NCI-H526 treated with DMSO at 0.1 percent for 48 hours (cell line): ENCODE data around the gene B3GAT3.
A peak's percentile ranks its signal among the peaks of the same experiment; 100 is the strongest.
"Not testable (repeated sequence)": the region's sequence is repeated elsewhere in the genome, so short reads cannot be mapped to it uniquely, and the experiment has no call there.

Source experiments
- DNase-seq: peaks from one replicate; lab custom pipeline; 2025; lab: John Stamatoyannopoulos, UW

The B3GAT3 gene

GRCh38 chr11:62645946-62646824 lies 24.4 kb upstream of the B3GAT3 start, which contains the start of gene GANAB:
TSS of gene GANAB (minus strand) at chr11:62646613. CDS start at chr11:62646599, 14 bp downstream.
- peak; percentile 96 for DNase-seq

GRCh38 chr11:62645671-62645945 lies 23.8 kb upstream of the B3GAT3 start:
- no peak for DNase-seq

GRCh38 chr11:62644220-62644619 lies 22.4 kb upstream of the B3GAT3 start:
- no peak for DNase-seq

- no peak for DNase-seq
These were observed 10.7 kb upstream of the B3GAT3 start for GRCh38 chr11:62632492-62632891.

GRCh38 chr11:62627713-62628112 lies 5.9 kb upstream of the B3GAT3 start:
- DNase-seq, result no peak

GRCh38 chr11:62622476-62623089 lies 797 bp upstream of the B3GAT3 start:
- DNase-seq, result no peak

- no peak for DNase-seq
These were observed 689 bp downstream of the B3GAT3 start for GRCh38 chr11:62621027-62621566.

GRCh38 chr11:62616957-62617356 lies 4.8 kb downstream of the B3GAT3 start:
- not testable (repeated sequence) for DNase-seq

DNA sequence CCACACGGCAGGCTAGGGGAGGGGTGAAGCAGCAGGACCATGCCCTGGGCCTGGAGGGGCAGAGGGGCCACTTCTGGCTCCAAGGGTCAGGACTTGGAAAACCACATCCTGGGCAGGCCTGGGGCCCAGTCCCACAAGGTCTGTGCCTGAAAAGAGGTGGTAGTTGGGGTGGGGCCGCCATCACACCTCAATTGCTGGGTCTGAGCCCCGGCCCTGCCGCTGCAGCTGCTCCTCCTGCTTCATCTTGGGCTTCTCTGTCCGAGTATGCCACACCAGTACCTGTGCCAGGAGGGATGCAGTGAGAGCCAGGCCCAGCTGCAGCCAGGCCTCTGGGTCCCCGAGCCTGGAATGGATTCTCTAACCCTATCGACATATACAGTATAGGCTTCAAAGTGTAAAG lies 6.3 kb downstream of the B3GAT3 start:
- DNase-seq, result no peak

DNA sequence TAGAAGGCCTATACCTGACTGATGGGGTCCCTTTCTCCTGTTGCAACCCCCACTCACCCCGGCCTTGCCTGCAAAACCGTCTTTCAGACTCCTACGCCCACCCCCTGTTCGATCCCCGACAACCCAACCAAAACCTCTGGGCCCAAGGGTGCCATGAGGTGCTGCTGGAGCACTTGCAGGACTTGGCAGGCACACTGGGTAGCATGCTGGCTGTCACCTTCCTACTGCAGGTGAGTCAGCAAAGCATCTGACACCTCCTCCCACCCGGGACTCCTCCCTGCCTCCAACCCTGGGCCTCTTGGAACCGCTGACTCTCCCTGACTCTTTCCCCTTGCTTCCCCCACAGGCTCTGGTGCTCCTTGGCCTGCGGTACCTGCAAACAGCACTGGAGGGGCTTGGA lies 7.5 kb downstream of the B3GAT3 start:
- no peak for DNase-seq

GRCh38 chr11:62613291-62613778 lies 8.5 kb downstream of the B3GAT3 start:
- no peak for DNase-seq

- DNase-seq, result peak; percentile 46
These were observed 9.2 kb downstream of the B3GAT3 start, which contains the start of the genes EML3 and ROM1 for GRCh38 chr11:62612366-62613290. TSS of gene EML3 (minus strand) at chr11:62612775. CDS start at chr11:62612457, 318 bp downstream. TSS of gene ROM1 (plus strand) at chr11:62613257. CDS start at chr11:62613282, 25 bp downstream.

- peak; percentile 36 for DNase-seq
These were observed 10.0 kb downstream of the B3GAT3 start for GRCh38 chr11:62611705-62612365.

- no peak for DNase-seq
These were observed 10.7 kb downstream of the B3GAT3 start for GRCh38 chr11:62610814-62611704.

DNA sequence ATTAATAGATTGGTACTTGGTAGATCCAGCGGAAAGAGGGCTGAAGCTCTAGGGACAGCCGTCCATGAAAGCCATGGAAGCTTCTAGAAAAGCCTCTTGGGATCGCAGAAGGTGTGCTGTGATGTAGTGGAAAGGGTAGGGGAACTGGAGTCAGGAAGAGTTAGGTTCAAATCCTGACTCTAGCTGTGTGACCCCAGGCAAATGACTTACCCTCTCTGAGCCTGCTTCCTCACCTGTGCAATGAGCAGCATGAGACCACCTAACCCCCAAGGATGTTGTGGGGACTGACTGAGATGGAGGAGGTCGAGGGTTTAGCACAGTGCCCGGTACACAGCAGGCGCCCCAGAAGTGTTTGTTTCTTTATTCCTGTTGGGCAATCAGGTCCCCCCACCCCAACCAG lies 11.4 kb downstream of the B3GAT3 start:
- DNase-seq, result no peak

DNA sequence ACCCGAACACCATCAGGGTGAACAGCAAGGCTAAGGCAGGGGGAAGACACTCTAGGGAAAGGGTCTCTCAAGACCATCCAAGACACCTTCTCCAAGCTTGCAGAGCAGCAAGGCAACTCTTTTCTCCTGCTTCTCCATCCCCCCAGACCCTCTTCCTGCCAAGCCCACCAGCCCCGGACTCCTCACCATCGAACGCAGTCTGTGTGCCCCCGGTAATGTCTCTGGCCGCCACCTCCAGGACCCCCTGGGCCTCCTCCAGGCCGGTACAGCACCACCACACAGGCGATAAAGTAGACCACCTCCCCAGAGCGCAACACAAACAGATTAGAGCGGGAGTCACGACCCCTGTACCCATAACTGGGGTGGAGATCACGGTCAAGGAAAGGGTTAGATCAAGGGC lies 13.0 kb downstream of the B3GAT3 start:
- DNase-seq, result no peak

DNA sequence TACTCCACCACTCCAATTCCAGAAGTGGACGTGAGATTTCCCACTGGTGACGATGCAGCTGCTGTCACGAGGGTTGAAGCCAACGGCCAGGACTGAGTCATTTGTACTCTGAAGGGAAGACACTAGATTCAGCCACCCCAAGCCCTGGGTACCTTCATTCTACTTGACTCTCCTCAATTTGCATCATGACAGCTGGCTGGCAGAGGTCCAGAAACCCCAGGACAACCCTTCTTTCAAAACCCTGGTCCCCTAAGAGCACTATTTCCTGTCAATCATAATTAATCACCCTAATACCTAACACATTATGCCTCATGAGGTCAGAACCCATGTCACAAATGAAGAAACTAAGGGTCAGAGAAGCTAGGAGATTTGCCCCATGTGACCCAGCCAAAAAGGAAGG lies 14.1 kb downstream of the B3GAT3 start:
- no peak for DNase-seq

DNA sequence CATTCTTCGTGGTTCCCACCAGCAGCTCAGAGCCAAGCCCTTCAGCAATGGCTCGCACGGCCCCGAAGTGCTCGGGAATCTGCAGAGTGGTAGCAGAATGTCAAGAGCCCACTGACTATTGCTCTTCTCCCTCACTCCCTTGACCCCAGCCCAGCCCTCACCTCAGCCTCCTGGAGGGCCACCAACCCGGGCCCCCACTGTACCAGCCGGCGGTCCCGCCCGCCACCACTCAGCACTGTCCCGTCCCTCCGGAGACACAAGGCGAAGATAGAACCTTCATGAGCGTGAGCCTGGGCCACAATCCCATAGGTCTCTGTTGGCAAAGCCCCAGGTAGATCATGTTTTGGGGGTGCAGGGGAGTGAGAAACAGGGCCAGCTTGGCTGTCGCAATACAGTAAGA lies 15.9 kb downstream of the B3GAT3 start:
- DNase-seq, result no peak

- no peak for DNase-seq
These were observed 16.3 kb downstream of the B3GAT3 start for GRCh38 chr11:62605467-62605866.

DNA sequence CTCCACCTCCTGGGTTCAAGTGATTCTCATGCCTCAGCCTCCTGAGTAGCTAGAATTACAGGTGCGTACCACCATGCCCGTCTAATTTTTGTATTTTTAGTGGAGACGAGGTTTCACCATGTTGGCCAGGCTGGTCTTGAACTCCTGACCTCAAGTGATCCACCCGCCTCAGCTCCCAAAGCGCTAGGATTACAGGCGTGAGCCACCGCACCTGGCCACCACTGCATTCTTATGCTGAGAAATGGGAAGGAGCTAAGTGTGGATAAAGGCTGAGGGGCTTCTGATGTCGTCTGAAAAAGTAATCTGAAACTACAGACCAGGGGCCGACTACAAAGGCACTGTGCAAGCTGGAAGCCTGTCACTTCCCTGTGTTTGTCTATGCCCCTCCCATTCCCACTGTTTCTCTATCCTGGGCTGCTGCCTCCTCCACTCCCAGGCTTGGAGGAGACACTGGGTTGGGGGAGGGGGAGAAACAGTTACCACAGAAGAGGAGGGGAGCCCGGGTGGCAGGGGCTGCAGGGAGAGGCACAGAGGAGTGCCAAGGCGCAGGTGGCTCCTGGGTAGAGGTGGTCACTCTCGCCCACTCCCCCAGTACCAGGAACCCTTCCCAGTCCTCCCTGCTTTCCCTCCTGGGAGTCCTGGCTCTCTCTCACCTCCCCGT lies 17.2 kb downstream of the B3GAT3 start:
- DNase-seq, result peak; percentile 20
